Heart right ventricle (tissue), 16 donors: ENCODE measurements around the gene MYCN. TPM values are rescaled to one million over a fixed set of nuclear protein-coding genes. Genes with fewer than 3 reads are reported as not detected.

Experiments used
- ATAC-seq, 8 donors: fragments of 200-7000 bp; cut with Tn5 transposase; one replicate each; pipeline ENCODE4 v1.9.1; 2020; ENCODE audit warnings: mild to moderate bottlenecking in 8 of 8, moderate library complexity in 8 of 8, moderate number of reproducible peaks in 1 of 8
- DNase-seq, 2 donors: peaks; one replicate each; pipeline ENCODE4 v3.0.0-alpha.2; 2020
- H3K27ac ChIP-seq, 10 donors: fragments of 200-600 bp; sonication (generic) in 2 of 10; one replicate each; pipeline versions ENCODE4 v1.5.0 to v1.8.0; 2020 to 2022; ENCODE audit warnings: mild to moderate bottlenecking in 3 of 10
- H3K27me3 ChIP-seq, 7 donors: fragments of 200-600 bp; one replicate each; pipeline ENCODE4 v1.8.0; 2021 to 2022; ENCODE audit warnings: mild to moderate bottlenecking in 2 of 7
- H3K36me3 ChIP-seq, 9 donors: fragments of 200-600 bp; sonication (generic) in 1 of 9; one replicate each; pipeline versions ENCODE4 v1.5.0 to v1.8.0; 2020 to 2022; ENCODE audit warnings: mild to moderate bottlenecking in 2 of 9
- H3K4me1 ChIP-seq, 9 donors: fragments of 200-600 bp; sonication (generic) in 1 of 9; one replicate each; pipeline versions ENCODE4 v1.5.0 to v1.8.0; 2020 to 2022; ENCODE audit warnings: mild to moderate bottlenecking in 4 of 9
- H3K4me3 ChIP-seq, 10 donors: fragments of 200-600 bp; sonication (generic) in 2 of 10; one replicate each; pipeline versions ENCODE4 v1.5.0 to v1.8.0; 2020 to 2022; ENCODE audit warnings: mild to moderate bottlenecking in 7 of 10, moderate library complexity in 2 of 10
- H3K9me3 ChIP-seq, 11 donors: fragments of 200-600 bp in 10 of 11; sonication (generic) in 2 of 11; one replicate each; pipeline versions ENCODE4 v1.5.0 to v1.8.0; 2013 to 2022; ENCODE audit warnings: mild to moderate bottlenecking in 2 of 11, control low read depth in 1 of 11, moderate library complexity in 1 of 11
- CTCF ChIP-seq, 9 donors: fragments of 200-600 bp; sonication (generic) in 2 of 9; IDR thresholded peaks; one replicate each; pipeline versions ENCODE4 v1.5.0 to v1.8.0; 2021 to 2022; ENCODE audit warnings: antibody characterized with exemption in 9 of 9, mild to moderate bottlenecking in 5 of 9, moderate library complexity in 1 of 9
- WGBS, 2 donors: extraction: QIAGEN DNeasy Blood & Tissue Kit; methylation state at CpG; one replicate each; pipeline ENCODE4 v1.1.7; 2013; ENCODE audit warnings: inconsistent platforms in 1 of 2; 5-methylcytosine and 5-hydroxymethylcytosine counted together
- intact Hi-C, 10 donors: fragments of 100-400 bp; cut with DNase I; formaldehyde crosslinking; loops; one replicate each; pipeline versions ENCODE4 v1.11.1 to v1.14.2; 2022
- polyA plus RNA-seq, 2 donors: library from polyadenylated mRNA; stranded (reverse); fragments of 200-250 nt; gene quantifications; one replicate each; pipeline ENCODE4 v1.2.3, GENCODE V29; 2013
- total RNA-seq, 10 donors: library from RNA; stranded (reverse); fragmentation: NEBNext Ultra II Directional in 3 of 10; extraction: Animal tissue kit (Norgen Biotek cat#: 25700) in 3 of 10; gene quantifications; one replicate each; pipeline versions ENCODE4 v1.2.1 to v1.2.4, GENCODE V29; 2021 to 2023
- donor health status: Arrhythmogenic right ventricular cardiomyopathy.
- donor health status: ischemic (EF 13 %, LVEDD 7.1; RV severe dilation, severe dysfunction).
- donor health status: healthy with polysubstance abuse.
- donor health status: DM: no; HTN: yes; CAD: no.
- donor health status: DM: no; HTN: no; CAD: no.
- donor health status: ischemic (EF 25% LVEDD 6.9; RV normal size, moderate dysfunction).
- donor health status: ischemic (EF 25% LVEDD 5.7; RV mildly dilated, moderate dysfunction).
- donor health status: healthy.
- donor health status: DM: yes; HTN: yes; CAD: no.
- donor health status: Ischemic cardiomyopathy.
- donor health status: ischemic (EF 35%, LVEDD 5.7; RV mildly dilated, moderate dysfunction).
- donor health status: nonischemic (EF 11% LVEDD 7.7; RV severe dilation, severe dysfunction).
- donor health status: DM: yes; HTN: yes; CAD: no.
- donor health status: PGD.
- donor health status: ischemic (EF 29% LVEDD 5.4; RV normal size, mild dysfunction).
- donor health status: nonischemic (EF 23%, LVEDD 6.1; RV moderate dilation, normal function).

The MYCN gene
- total and polyA plus RNA-seq, 12 donors: 0.14 to 1.4 (median 0.52) TPM

GRCh38 chr2:15933184-15933845, 7.0 kb upstream of the MYCN start:
- Histone ChIP-seq H3K36me3 (no peaks in the 10 kb centered on the region), H3K4me3 (no peak overlapping the region), H3K27ac (no peak overlapping the region), H3K9me3 (peaks cover 0 to 4% (median 0%) of the 10 kb centered on the region in 11 donors), H3K27me3 (peaks cover 0 to 11% (median 3%) of the 10 kb centered on the region in 7 donors), H3K4me1 (no peaks in the 10 kb centered on the region)
- no peak for TF ChIP-seq CTCF (IDR thresholded peaks at IDR 0.05)
- no peak for DNase-seq
- ATAC-seq: no peak
- 88 to 90% methylated on average over 11 of the region's 11 CpGs for WGBS, 2 donors
- intact Hi-C loops: loop anchor here in 6 of 10 donors (10.0 kb wide), 5 partner anchors 299 to 821 kb away; no protein-coding TSS in a partner anchor

GRCh38 chr2:15934291-15934945, 5.9 kb upstream of the MYCN start:
- WGBS, 2 donors: 91 to 96% methylated on average over 4 of the region's 4 CpGs
- Histone ChIP-seq H3K27ac (no peak overlapping the region), H3K36me3 (no peaks in the 10 kb centered on the region), H3K4me1 (peaks cover 0 to 4% (median 2%) of the 10 kb centered on the region in 9 donors), H3K4me3 (no peak overlapping the region), H3K27me3 (peaks cover 0 to 18% (median 14%) of the 10 kb centered on the region in 7 donors), H3K9me3 (peaks cover 0 to 4% (median 0%) of the 10 kb centered on the region in 11 donors)
- DNase-seq (no peak), ATAC-seq (no peak)
- intact Hi-C loops: loop anchor here in 6 of 10 donors (10.0 kb wide), 5 partner anchors 300 to 820 kb away; no protein-coding TSS in a partner anchor
- no peak for TF ChIP-seq CTCF (IDR thresholded peaks at IDR 0.05)

GRCh38 chr2:15935189-15935588, 5.2 kb upstream of the MYCN start:
- no peaks in the 10 kb centered on the region for H3K36me3 ChIP-seq
- H3K4me1 ChIP-seq: peaks cover 3 to 10% (median 9%) of the 10 kb centered on the region in 9 donors
- DNase-seq: no peak
- intact Hi-C loops: loop anchor here (5.0 to 10.0 kb wide), 11 partner anchors 298 to 822 kb away; no protein-coding TSS in a partner anchor
- H3K9me3 ChIP-seq: peaks cover 0 to 4% (median 0%) of the 10 kb centered on the region in 11 donors
- ATAC-seq: no peak
- H3K4me3 ChIP-seq: no peak overlapping the region
- peaks cover 0 to 23% (median 19%) of the 10 kb centered on the region in 7 donors for H3K27me3 ChIP-seq
- no peak overlapping the region for H3K27ac ChIP-seq
- 84 to 98% methylated on average over 6 of the region's 6 CpGs for WGBS, 2 donors
- TF ChIP-seq CTCF (IDR thresholded peaks at IDR 0.05): no peak

- peaks cover 4 to 15% (median 14%) of the 10 kb centered on the region in 9 donors for H3K4me1 ChIP-seq
- H3K36me3 ChIP-seq: no peaks in the 10 kb centered on the region
- H3K9me3 ChIP-seq: peaks cover 0 to 4% (median 0%) of the 10 kb centered on the region in 11 donors
- WGBS, 2 donors: 82 to 85% methylated on average over 4 of the region's 4 CpGs
- DNase-seq (no peak), ATAC-seq (no peak)
- TF ChIP-seq CTCF (IDR thresholded peaks at IDR 0.05): no peak
- peaks cover 0 to 28% (median 23%) of the 10 kb centered on the region in 7 donors for H3K27me3 ChIP-seq
- intact Hi-C loops: loop anchor here (5.0 to 10.0 kb wide), 11 partner anchors 298 to 822 kb away; no protein-coding TSS in a partner anchor
- no peak overlapping the region for H3K27ac ChIP-seq
- no peak overlapping the region for H3K4me3 ChIP-seq
Observed at GRCh38 chr2:15935675-15936074, 4.7 kb upstream of the MYCN start.
